ENCODE measurements around the gene FAN1.

Gene FAN1

GRCh38 chr15:30926161-30926560, 22.4 kb downstream of the FAN1 start:
- no peak overlapping the region for H3K23ac ChIP-seq (ENCODE audit: low read depth, low read length, poor library complexity)
- no peak overlapping the region for H2AK5ac ChIP-seq (ENCODE audit: low read depth, low read length)
- H2BK12ac ChIP-seq (ENCODE audit: low read length): no peak overlapping the region
- H3K9ac ChIP-seq (ENCODE audit: low read depth, low read length, poor library complexity): no peak overlapping the region
- WGBS, 2 donors (ENCODE audit: extremely low coverage in 2 of 2, insufficient read length in 2 of 2, insufficient replicate concordance in 1 of 2): no CpG with 5 or more reads among the region's 8 CpGs
- H2BK5ac ChIP-seq (ENCODE audit: low read length): no peak overlapping the region
- H4K91ac ChIP-seq (ENCODE audit: low read depth, low read length, poor library complexity): no peak overlapping the region
- no peak overlapping the region for H3K27ac ChIP-seq (replicated peaks; ENCODE audit: low read length)
- no peak overlapping the region for H3K14ac ChIP-seq (ENCODE audit: low read length)
- H3K27me3 ChIP-seq (ENCODE audit: control insufficient read depth in 3 of 3, insufficient read depth in 3 of 3, low read depth in 1 of 3, low read length in 3 of 3): no peaks in the 10 kb centered on the region
- H3K4ac ChIP-seq (ENCODE audit: low read length): no peak overlapping the region
- H3K4me3 ChIP-seq (ENCODE audit: low read length in 2 of 2): no peak overlapping the region
- H2BK15ac ChIP-seq (ENCODE audit: low read length): no peak overlapping the region
- H2BK120ac ChIP-seq (ENCODE audit: low read depth, low read length): no peak overlapping the region
- H3K4me2 ChIP-seq (ENCODE audit: insufficient read depth, low read length, poor library complexity, severe bottlenecking): no peak overlapping the region
- peaks cover 5% of the 10 kb centered on the region for H3K79me1 ChIP-seq (ENCODE audit: low read depth, low read length)
- peaks cover 42 to 92% of the 10 kb centered on the region in 2 donors for H3K36me3 ChIP-seq (replicated peaks in 1 of 2; ENCODE audit: control insufficient read depth in 2 of 2, insufficient read depth in 2 of 2, low read length in 2 of 2)
- H3K4me1 ChIP-seq (ENCODE audit: control insufficient read depth in 2 of 2, insufficient read depth in 1 of 2, low read depth in 1 of 2, low read length in 2 of 2): peaks cover 11 to 13% of the 10 kb centered on the region in 2 donors
- H2AFZ ChIP-seq (ENCODE audit: low read length): no peak overlapping the region
- peaks cover 0 to 1% of the 10 kb centered on the region in 2 donors for H3K9me3 ChIP-seq (replicated peaks in 1 of 2; ENCODE audit: control insufficient read depth in 2 of 2, insufficient read depth in 1 of 2, low read depth in 1 of 2, low read length in 2 of 2)
- no peak overlapping the region for H4K8ac ChIP-seq (ENCODE audit: low read depth, low read length)
- H3K18ac ChIP-seq (ENCODE audit: low read length): no peak overlapping the region
- no peak for DNase-seq (ENCODE audit: low spot score)

- no peak overlapping the region for H3K4me3 ChIP-seq (ENCODE audit: low read length in 2 of 2)
- H3K27ac ChIP-seq (replicated peaks; ENCODE audit: low read length): no peak overlapping the region
- peak overlapping the region; percentile 65 for H4K91ac ChIP-seq (ENCODE audit: low read depth, low read length, poor library complexity)
- H2AFZ ChIP-seq (ENCODE audit: low read length): no peak overlapping the region
- no peak overlapping the region for H3K23ac ChIP-seq (ENCODE audit: low read depth, low read length, poor library complexity)
- no CpG with 5 or more reads among the region's 7 CpGs for WGBS, 2 donors (ENCODE audit: extremely low coverage in 2 of 2, insufficient read length in 2 of 2, insufficient replicate concordance in 1 of 2)
- no peak overlapping the region for H4K8ac ChIP-seq (ENCODE audit: low read depth, low read length)
- DNase-seq (ENCODE audit: low spot score): no peak
- no peak overlapping the region for H2BK15ac ChIP-seq (ENCODE audit: low read length)
- H2AK5ac ChIP-seq (ENCODE audit: low read depth, low read length): no peak overlapping the region
- no peak overlapping the region for H2BK120ac ChIP-seq (ENCODE audit: low read depth, low read length)
- H3K27me3 ChIP-seq (ENCODE audit: control insufficient read depth in 3 of 3, insufficient read depth in 3 of 3, low read depth in 1 of 3, low read length in 3 of 3): no peaks in the 10 kb centered on the region
- peaks cover 6 to 9% of the 10 kb centered on the region in 2 donors for H3K4me1 ChIP-seq (ENCODE audit: control insufficient read depth in 2 of 2, insufficient read depth in 1 of 2, low read depth in 1 of 2, low read length in 2 of 2)
- no peak overlapping the region for H3K4ac ChIP-seq (ENCODE audit: low read length)
- H2BK5ac ChIP-seq (ENCODE audit: low read length): no peak overlapping the region
- H3K4me2 ChIP-seq (ENCODE audit: insufficient read depth, low read length, poor library complexity, severe bottlenecking): no peak overlapping the region
- peak overlapping the region; percentile 4 for H3K18ac ChIP-seq (ENCODE audit: low read length)
- H3K9me3 ChIP-seq (replicated peaks in 1 of 2; ENCODE audit: control insufficient read depth in 2 of 2, insufficient read depth in 1 of 2, low read depth in 1 of 2, low read length in 2 of 2): peaks cover 0 to 1% of the 10 kb centered on the region in 2 donors
- H2BK12ac ChIP-seq (ENCODE audit: low read length): no peak overlapping the region
- no peak overlapping the region for H3K14ac ChIP-seq (ENCODE audit: low read length)
- peaks cover 42 to 87% of the 10 kb centered on the region in 2 donors for H3K36me3 ChIP-seq (replicated peaks in 1 of 2; ENCODE audit: control insufficient read depth in 2 of 2, insufficient read depth in 2 of 2, low read length in 2 of 2)
- peak overlapping the region; percentile 18 for H3K9ac ChIP-seq (ENCODE audit: low read depth, low read length, poor library complexity)
- peaks cover 5% of the 10 kb centered on the region for H3K79me1 ChIP-seq (ENCODE audit: low read depth, low read length)
These were observed 23.5 kb downstream of the FAN1 start for GRCh38 chr15:30927148-30927761.

GRCh38 chr15:30928076-30928475, 24.4 kb downstream of the FAN1 start:
- Histone ChIP-seq H3K36me3 (replicated peaks in 1 of 2; ENCODE audit: control insufficient read depth in 2 of 2, insufficient read depth in 2 of 2, low read length in 2 of 2) (peaks cover 42 to 79% of the 10 kb centered on the region in 2 donors), H4K8ac (ENCODE audit: low read depth, low read length) (no peak overlapping the region), H3K4me1 (ENCODE audit: control insufficient read depth in 2 of 2, insufficient read depth in 1 of 2, low read depth in 1 of 2, low read length in 2 of 2) (peaks cover 0 to 5% of the 10 kb centered on the region in 2 donors), H2AFZ (ENCODE audit: low read length) (no peak overlapping the region), H3K9me3 (replicated peaks in 1 of 2; ENCODE audit: control insufficient read depth in 2 of 2, insufficient read depth in 1 of 2, low read depth in 1 of 2, low read length in 2 of 2) (peaks cover 0 to 1% of the 10 kb centered on the region in 2 donors), H3K18ac (ENCODE audit: low read length) (no peak overlapping the region), H3K23ac (ENCODE audit: low read depth, low read length, poor library complexity) (no peak overlapping the region), H3K9ac (ENCODE audit: low read depth, low read length, poor library complexity) (no peak overlapping the region), H3K27ac (replicated peaks; ENCODE audit: low read length) (no peak overlapping the region), H3K4ac (ENCODE audit: low read length) (no peak overlapping the region), H3K4me3 (ENCODE audit: low read length in 2 of 2) (no peak overlapping the region), H2BK15ac (ENCODE audit: low read length) (no peak overlapping the region), H4K91ac (ENCODE audit: low read depth, low read length, poor library complexity) (no peak overlapping the region), H3K14ac (ENCODE audit: low read length) (no peak overlapping the region), H2BK120ac (ENCODE audit: low read depth, low read length) (no peak overlapping the region), H3K4me2 (ENCODE audit: insufficient read depth, low read length, poor library complexity, severe bottlenecking) (no peak overlapping the region), H2BK5ac (ENCODE audit: low read length) (no peak overlapping the region), H2BK12ac (ENCODE audit: low read length) (no peak overlapping the region), H3K79me1 (ENCODE audit: low read depth, low read length) (peaks cover 5% of the 10 kb centered on the region), H2AK5ac (ENCODE audit: low read depth, low read length) (no peak overlapping the region), H3K27me3 (ENCODE audit: control insufficient read depth in 3 of 3, insufficient read depth in 3 of 3, low read depth in 1 of 3, low read length in 3 of 3) (no peaks in the 10 kb centered on the region)
- no CpG with 5 or more reads among the region's 5 CpGs for WGBS, 2 donors (ENCODE audit: extremely low coverage in 2 of 2, insufficient read length in 2 of 2, insufficient replicate concordance in 1 of 2)
- DNase-seq (ENCODE audit: low spot score): no peak

DNA sequence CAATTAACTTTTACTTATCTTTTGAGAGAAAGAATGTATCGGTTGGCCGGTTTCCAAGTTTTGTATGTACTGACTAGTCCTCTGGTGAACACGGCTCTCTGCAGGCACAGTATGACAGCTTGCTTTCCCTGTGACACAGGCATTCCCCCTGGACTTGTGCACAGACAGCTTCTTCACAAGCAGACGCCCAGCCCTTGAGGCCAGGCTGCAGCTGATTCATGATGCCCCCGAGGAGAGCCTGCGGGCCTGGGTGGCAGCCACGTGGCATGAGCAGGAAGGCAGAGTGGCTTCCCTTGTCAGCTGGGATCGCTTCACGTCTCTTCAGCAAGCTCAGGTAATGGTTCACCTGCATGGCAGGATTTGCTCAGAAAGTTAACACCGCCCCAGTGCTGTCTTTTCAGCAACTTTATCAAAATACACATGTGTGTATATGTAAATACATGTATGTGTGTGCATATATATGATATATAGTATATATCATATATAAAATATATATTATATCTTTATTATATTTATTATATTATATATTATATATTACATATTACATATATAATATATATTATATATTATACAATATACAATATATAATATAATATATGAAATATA, 25.5 kb downstream of the FAN1 start:
- Histone ChIP-seq H3K27me3 (ENCODE audit: control insufficient read depth in 3 of 3, insufficient read depth in 3 of 3, low read depth in 1 of 3, low read length in 3 of 3) (no peaks in the 10 kb centered on the region), H2BK12ac (ENCODE audit: low read length) (no peak overlapping the region), H3K4ac (ENCODE audit: low read length) (no peak overlapping the region), H4K91ac (ENCODE audit: low read depth, low read length, poor library complexity) (no peak overlapping the region), H4K8ac (ENCODE audit: low read depth, low read length) (no peak overlapping the region), H3K9ac (ENCODE audit: low read depth, low read length, poor library complexity) (no peak overlapping the region), H2AFZ (ENCODE audit: low read length) (no peak overlapping the region), H3K4me3 (ENCODE audit: low read length in 2 of 2) (no peak overlapping the region), H2BK5ac (ENCODE audit: low read length) (no peak overlapping the region), H2BK120ac (ENCODE audit: low read depth, low read length) (no peak overlapping the region), H3K23ac (ENCODE audit: low read depth, low read length, poor library complexity) (no peak overlapping the region), H2BK15ac (ENCODE audit: low read length) (no peak overlapping the region), H3K14ac (ENCODE audit: low read length) (no peak overlapping the region), H3K18ac (ENCODE audit: low read length) (peak overlapping the region; percentile 32), H3K79me1 (ENCODE audit: low read depth, low read length) (peaks cover 5% of the 10 kb centered on the region), H3K4me2 (ENCODE audit: insufficient read depth, low read length, poor library complexity, severe bottlenecking) (no peak overlapping the region), H2AK5ac (ENCODE audit: low read depth, low read length) (no peak overlapping the region), H3K27ac (replicated peaks; ENCODE audit: low read length) (no peak overlapping the region), H3K36me3 (replicated peaks in 1 of 2; ENCODE audit: control insufficient read depth in 2 of 2, insufficient read depth in 2 of 2, low read length in 2 of 2) (peaks cover 42 to 75% of the 10 kb centered on the region in 2 donors), H3K9me3 (replicated peaks in 1 of 2; ENCODE audit: control insufficient read depth in 2 of 2, insufficient read depth in 1 of 2, low read depth in 1 of 2, low read length in 2 of 2) (peaks cover 0 to 1% of the 10 kb centered on the region in 2 donors), H3K4me1 (ENCODE audit: control insufficient read depth in 2 of 2, insufficient read depth in 1 of 2, low read depth in 1 of 2, low read length in 2 of 2) (no peaks in the 10 kb centered on the region)
- no peak for DNase-seq (ENCODE audit: low spot score)
- WGBS, 2 donors (ENCODE audit: extremely low coverage in 2 of 2, insufficient read length in 2 of 2, insufficient replicate concordance in 1 of 2): no CpG with 5 or more reads among the region's 10 CpGs
